Left colon (tissue), 2 donors: ENCODE results near the gene RBFOX2. TPM values are rescaled to one million over a fixed set of nuclear protein-coding genes. Genes with fewer than 3 reads are reported as not detected.
"Not testable (repeated sequence)": the region's sequence is repeated elsewhere in the genome, so short reads cannot be mapped to it uniquely, and the experiment has no call there.

ENCODE experiments used
- ATAC-seq: fragments of 200-7000 bp; cut with Tn5 transposase; one replicate; pipeline ENCODE4 v1.9.1; 2020; ENCODE audit warnings: mild to moderate bottlenecking, moderate library complexity
- DNase-seq, 2 donors: peaks; one replicate each; pipeline ENCODE4 v3.0.0-alpha.2; 2020
- intact Hi-C, 2 donors: fragments of 100-400 bp; cut with DNase I in 1 of 2; cut with micrococcal nuclease in 1 of 2; formaldehyde crosslinking; loops; one replicate each; pipeline versions ENCODE4 v1.11.2 to v1.14.0; 2022; cut with DNase I, micrococcal nuclease
- total RNA-seq, 2 donors: library from RNA; stranded (reverse); fragmentation: NEBNext Ultra II Directional; extraction: Animal tissue kit (Norgen Biotek cat#: 25700); gene quantifications; one replicate each; pipeline ENCODE4 v1.2.1, GENCODE V29; 2021
- donor health status: DM: no; HTN: no; CAD: no.
- donor health status: DM: yes; HTN: yes; CAD: no.

The RBFOX2 gene
- total RNA-seq, 2 donors from 2014 or later = 34.3 to 48.8 TPM

- ATAC-seq (no peak), DNase-seq (no peak)
- intact Hi-C loops = no loop called here
Observed at GRCh38 chr22:36015155-36015810, 13.3 kb downstream of the RBFOX2 start.

DNA sequence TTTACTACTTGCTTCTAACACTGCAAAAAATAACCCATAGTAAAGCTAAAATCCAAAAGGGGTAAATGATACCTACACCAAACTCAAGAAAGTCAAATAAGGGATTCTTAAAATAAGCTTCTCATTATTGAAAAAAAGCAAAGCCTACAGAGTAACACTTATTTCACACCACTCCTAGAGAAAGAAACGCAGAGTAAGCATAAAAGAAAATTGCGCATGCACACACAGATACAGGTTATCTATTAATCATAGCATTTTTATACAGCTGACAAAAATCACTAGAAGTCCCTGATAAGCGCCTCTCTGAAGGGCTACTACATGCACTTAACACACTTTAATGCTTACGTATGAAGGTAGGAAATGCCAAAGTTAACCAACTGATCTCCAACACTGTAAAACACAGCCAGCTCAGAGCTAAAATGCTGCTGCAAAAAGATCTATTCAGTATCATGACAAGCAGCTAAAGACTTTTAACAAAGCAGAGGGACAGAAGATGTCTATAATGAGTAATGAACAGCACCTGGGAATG lies 14.0 kb downstream of the RBFOX2 start:
- ATAC-seq = no peak
- intact Hi-C loops = no loop called here
- no peak for DNase-seq

GRCh38 chr22:36012332-36012731 lies 16.3 kb downstream of the RBFOX2 start:
- intact Hi-C loops = no loop called here
- DNase-seq = no peak
- ATAC-seq = no peak

DNA sequence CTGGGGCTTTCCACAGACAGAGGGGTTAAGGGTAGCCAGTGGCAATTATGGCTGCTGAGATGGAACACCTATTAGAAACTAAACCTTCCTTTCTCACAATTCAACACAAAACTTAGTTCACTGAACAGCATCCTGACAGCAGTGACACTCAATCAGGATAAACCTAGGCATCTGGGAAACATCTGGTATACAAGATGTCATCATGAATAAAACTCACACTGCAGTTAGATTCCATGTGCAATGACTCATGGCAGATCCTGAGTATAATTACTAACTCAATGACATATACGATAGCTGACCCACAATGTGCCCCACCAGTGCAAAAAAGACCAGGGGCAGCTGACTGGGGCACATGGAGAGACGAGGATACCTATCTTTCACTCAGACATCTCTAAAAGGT lies 17.7 kb downstream of the RBFOX2 start:
- no peak for ATAC-seq
- DNase-seq = no peak
- intact Hi-C loops = no loop called here

DNA sequence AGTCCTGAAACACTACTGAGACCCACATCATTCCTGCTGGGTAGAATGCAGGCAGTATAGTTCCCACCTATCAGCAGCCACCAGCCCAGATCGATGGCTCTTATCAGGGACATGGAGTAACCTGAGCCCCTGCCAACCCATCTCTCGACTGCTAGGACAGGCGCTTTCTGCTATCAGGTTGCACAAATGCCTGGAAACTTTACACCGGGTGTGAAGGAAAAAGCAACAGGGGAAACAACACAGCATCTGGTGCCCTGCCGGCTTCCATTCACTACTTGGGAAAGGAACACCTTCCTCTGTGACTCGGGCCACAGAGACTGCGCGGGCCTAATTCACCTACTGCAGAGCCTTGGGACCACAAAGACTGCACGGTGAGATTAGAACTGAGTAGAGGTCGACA lies 18.5 kb downstream of the RBFOX2 start:
- intact Hi-C loops = no loop called here
- DNase-seq (no peak), ATAC-seq (no peak)

- intact Hi-C loops = no loop called here
- DNase-seq = no peak
- ATAC-seq = no peak
Observed at GRCh38 chr22:36009085-36009484, 19.5 kb downstream of the RBFOX2 start.

DNA sequence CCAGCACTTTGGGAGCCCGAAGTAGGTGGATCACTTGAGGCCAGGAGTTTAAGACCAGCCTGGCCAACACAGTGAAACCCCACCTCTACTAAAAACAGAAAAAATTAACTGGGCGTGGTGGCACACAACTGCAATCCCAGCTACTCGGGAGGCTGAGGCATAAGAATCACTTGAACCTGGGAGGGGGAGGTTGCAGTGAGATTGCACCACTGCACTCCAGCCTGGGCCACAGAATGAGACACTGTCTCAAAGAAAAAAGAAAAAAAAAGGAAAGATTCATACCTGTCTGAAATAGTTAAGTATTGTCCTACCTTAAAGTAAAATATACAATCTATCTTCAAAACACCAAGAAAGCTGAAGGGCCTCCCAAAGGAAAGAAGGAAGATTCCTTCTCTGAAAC lies 20.1 kb downstream of the RBFOX2 start:
- intact Hi-C loops = no loop called here
- ATAC-seq (no peak), DNase-seq (no peak)

DNA sequence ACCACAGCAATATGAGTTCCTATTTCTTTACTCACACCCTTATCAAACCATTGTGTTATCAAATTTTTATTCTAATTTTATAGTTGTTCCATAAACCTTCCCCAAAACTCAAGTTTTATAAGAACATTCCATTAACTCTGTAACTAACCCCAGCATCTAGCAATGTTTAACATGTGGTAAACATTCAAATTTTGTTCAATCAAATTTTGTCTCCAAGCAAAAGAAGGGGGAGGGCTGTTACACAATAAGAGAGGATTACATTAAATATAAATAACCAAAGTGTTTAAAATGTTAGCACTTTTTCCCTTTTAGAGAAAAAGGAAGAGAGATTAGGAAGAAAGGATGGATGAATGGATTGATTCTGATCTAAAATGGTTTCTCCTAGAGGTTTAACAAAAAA lies 20.5 kb downstream of the RBFOX2 start:
- ATAC-seq (no peak), DNase-seq (no peak)
- intact Hi-C loops = no loop called here

DNA sequence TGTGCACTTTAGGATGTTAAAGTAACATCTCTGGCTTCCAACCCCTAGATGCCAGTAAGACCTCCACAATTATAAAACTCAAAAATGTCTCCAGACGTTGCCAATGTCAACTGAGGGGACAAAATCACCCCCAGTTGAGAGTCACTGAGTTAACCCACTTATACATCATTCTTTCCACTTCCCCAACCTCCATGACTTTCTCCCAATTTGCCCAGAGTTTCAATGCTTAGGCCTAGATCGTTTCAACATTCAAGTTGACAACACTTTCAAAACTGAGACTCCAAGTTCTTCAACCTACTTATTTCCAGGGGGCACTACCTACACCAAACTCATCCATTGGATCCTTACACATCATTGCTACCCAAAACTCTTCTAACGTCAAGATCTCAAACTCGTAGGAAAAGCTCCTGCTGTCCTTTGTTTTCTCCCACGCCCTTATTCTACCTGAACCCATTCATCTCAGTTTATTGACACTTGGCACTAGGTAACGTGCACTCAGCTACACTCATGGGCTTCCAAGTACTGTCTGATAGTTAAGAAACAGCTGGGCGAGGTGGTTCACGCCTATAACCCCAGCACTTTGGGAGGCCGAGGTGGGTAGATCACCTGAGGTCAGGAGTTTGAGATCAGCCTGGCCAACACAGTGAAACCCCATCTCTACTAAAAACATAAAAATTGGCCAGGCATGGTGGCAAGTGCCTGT lies 24.5 kb downstream of the RBFOX2 start:
- ATAC-seq (peak; percentile 68), DNase-seq (no peak)
- intact Hi-C loops = no loop called here

DNA sequence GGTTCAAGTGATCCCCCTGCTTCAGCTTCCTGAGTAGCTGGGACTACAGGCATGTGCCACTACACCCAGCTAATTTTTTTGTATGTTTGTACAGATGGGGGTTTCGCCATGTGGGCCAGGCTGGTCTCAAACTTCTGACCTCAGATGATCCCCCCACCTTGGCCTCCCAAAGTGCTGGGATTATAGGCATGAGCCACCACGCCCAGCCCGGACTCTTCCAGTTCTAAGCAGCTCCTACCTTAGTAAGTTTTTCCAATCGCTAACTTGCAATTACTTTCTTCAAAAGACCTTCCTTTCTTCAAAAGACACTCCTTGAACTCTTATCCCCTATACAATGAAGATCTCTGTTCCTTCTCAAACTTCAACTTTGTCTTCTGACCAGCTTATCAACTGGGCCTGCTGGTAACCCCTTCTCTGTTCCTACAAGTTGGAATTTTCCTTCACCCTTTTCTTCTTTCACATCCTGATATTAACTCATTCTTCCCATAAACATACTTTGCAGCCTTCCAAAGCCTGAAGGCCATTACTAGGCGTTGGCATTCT lies 25.8 kb downstream of the RBFOX2 start:
- intact Hi-C loops = no loop called here
- ATAC-seq (no peak), DNase-seq (no peak)

- ATAC-seq = no peak
- intact Hi-C loops = no loop called here
Observed at GRCh38 chr22:36002084-36002483, 26.5 kb downstream of the RBFOX2 start.

GRCh38 chr22:35998748-35999147 lies 29.9 kb downstream of the RBFOX2 start:
- intact Hi-C loops = no loop called here
- ATAC-seq (no peak), DNase-seq (no peak)

More at GRCh38 chr22:36002084-36002483, 26.5 kb downstream of the RBFOX2 start:
- DNase-seq = no peak

- DNase-seq (no peak), ATAC-seq (no peak)
- intact Hi-C loops = no loop called here
Observed at GRCh38 chr22:35997438-35997837, 31.2 kb downstream of the RBFOX2 start.

DNA sequence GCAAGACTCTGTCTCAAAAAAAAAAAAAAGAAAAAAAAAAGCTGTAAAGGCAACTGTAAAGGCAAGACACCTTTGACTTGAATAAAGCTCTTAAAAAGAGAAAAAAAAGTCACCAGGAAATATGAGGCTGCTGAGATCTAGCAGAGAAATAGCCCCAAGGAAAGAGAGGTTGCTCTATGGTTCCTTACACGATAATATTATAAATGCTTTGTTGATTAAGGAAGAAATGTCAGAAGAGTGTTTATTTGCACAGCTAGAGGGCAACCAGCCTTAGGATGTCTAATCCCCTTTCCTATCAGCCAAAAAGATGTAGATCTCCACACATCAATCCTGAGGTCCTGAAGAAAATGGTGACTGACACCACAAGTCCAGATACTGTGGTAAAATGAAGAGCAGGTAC lies 32.0 kb downstream of the RBFOX2 start:
- no peak for ATAC-seq
- intact Hi-C loops = no loop called here
- DNase-seq = no peak

DNA sequence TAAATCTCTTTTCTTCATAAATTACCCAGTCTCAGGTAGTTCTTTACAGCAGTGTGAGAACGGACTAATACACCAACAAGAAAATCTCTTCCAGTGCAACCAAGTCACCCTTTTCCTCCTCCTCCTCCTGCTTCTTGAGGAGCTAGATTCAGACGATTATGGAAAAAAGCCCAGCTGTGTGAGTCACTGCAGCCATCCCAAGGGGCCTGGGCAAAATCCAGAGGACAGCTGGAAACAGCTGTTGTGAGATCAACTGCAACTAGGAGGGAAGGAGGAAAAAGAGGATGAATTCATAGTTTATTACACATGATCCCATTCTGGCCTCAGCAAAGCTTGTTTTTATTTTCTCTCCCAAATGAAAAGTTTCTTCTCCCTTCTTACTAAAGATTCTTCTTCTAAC lies 32.9 kb downstream of the RBFOX2 start:
- ATAC-seq = no peak
- intact Hi-C loops = no loop called here

DNA sequence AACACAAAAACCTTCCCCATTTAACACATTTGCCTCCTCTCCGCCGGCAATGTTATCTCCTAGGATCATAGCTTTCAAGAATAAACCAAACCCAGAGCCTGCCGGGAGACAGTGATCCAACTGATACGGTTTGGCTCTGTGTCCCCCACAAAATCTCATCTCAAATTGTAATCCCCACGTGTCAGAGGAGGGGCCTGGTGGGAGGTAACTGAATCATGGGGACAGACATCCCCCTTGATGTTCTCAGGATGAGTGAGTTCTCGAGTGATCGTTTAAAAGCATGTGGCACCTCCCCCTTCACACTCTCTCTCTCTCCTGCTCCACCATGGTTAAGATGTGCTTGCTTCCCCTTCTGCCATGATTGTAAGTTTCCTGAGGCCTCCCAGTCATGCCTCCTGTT lies 33.3 kb downstream of the RBFOX2 start:
- DNase-seq = no peak

More for the DNA sequence above, 32.9 kb downstream of the RBFOX2 start:
- peak; percentile 35 to 68 for DNase-seq

DNA sequence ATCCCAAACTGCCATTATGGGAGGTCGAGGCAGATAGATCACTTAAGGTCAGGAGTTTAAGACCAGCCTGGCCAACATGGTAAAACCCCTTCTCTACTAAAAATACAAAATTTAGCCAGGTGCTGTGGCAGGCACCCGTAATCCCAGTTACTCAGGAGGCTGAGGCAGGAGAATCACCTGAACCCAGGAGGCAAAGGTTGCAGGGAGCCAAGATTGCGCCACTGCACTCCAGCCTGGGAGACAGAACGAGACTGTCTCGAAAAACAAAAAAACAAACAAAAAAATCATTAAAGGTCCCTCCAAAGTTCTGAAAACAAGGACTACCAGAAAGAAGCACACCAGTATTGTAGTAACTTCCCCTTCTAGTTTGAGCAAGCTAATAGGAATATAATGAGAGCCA lies 34.9 kb downstream of the RBFOX2 start:
- DNase-seq, ATAC-seq, intact Hi-C loops: not testable (repeated sequence)

More for the DNA sequence above, 33.3 kb downstream of the RBFOX2 start:
- ATAC-seq = no peak
- intact Hi-C loops = no loop called here

- no peak for DNase-seq
- intact Hi-C loops = no loop called here
- ATAC-seq = no peak
Observed at GRCh38 chr22:35993048-35993714, 35.4 kb downstream of the RBFOX2 start.

GRCh38 chr22:35991168-35991567 lies 37.5 kb downstream of the RBFOX2 start:
- intact Hi-C loops = no loop called here
- ATAC-seq (no peak), DNase-seq (no peak)

DNA sequence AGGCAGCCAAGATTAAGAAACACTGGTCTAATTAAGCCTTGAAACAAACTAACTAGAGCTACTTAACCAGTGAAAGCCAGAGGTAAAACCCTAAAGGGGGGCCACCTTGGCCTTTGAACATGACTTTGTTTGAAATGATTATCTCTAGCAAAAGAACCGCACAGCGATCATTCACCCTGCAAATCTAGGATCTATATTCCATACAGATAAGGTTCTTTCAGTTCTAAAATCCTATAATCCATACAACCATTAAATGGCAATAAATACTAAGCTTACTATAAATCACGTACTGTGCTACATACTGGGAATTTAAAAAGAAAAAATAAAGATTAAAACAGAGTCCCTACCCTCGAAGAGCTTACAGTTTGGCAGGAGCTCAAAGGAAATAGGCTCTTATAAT lies 40.6 kb downstream of the RBFOX2 start:
- no peak for DNase-seq
- ATAC-seq = no peak

More for the DNA sequence above, 40.6 kb downstream of the RBFOX2 start:
- intact Hi-C loops = no loop called here
